ENCODE data around the gene CHRM4. TPM values are rescaled to one million over a fixed set of nuclear protein-coding genes. Genes with fewer than 3 reads are reported as not detected.

CHRM4 gene
- total RNA-seq, 1 donor from 2014 or later: 0.27 TPM

DNA sequence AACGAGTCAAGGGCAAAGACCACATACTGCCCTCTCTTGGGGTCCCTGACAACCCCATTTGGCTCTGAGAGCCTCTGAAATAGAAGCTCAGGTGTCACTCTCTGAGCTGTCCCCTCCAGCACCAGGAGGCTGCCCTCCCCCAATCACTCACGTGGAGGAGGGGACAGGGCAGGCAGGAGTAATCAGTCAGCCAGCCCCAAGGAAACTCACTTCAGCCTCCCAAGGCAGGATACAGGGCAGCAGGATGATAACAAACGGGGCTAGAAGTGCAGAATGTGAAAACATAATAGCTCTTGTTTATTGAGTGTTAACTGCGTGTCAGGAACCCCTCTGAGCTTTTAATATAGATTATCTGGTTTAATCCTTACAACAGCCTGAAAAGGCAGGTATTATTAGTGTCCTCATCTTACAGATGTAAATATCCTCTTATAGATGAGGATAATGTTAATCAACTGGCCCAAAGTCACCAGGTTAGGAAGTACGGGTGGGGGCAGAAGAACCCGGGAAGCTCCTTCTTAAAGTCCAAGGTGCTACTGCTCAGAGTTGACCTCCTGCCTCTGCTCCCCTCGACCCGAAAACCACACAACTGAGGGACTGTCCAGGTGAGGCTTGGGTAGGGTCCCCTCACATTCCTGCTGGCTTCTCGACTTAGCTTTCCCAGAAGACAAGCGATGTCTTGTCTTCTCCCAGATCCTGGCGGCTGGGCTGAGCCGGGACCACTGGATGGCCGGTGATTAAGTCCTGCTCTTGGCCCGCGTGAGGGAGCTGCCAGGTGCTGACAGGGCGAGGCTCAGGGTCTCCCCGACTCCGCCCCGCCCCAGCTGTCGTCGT, 2.7 kb downstream of the CHRM4 start:
- DNase-seq (ENCODE audit: low read depth) (no peak), FAIRE-seq (no peak)
- H3K27ac ChIP-seq (ENCODE audit: low read depth, low read length): no peak overlapping the region
- Mint-ChIP-seq H3K27ac (ENCODE audit: unreplicated experiment) (no peak overlapping the region), H3K4me3 (ENCODE audit: unreplicated experiment) (peak overlapping the region; percentile 34), H3K4me1 (ENCODE audit: low read depth, unreplicated experiment) (no peaks in the 10 kb centered on the region), H3K9me3 (ENCODE audit: unreplicated experiment) (no peaks in the 10 kb centered on the region), H3K27me3 (ENCODE audit: low read depth, unreplicated experiment) (peaks cover 34% of the 10 kb centered on the region), H3K36me3 (ENCODE audit: low read depth, unreplicated experiment) (no peaks in the 10 kb centered on the region)
- peak overlapping the region; percentile 91 for H3K4me2 ChIP-seq (ENCODE audit: low read length)
- TF ChIP-seq, protein P1, sequence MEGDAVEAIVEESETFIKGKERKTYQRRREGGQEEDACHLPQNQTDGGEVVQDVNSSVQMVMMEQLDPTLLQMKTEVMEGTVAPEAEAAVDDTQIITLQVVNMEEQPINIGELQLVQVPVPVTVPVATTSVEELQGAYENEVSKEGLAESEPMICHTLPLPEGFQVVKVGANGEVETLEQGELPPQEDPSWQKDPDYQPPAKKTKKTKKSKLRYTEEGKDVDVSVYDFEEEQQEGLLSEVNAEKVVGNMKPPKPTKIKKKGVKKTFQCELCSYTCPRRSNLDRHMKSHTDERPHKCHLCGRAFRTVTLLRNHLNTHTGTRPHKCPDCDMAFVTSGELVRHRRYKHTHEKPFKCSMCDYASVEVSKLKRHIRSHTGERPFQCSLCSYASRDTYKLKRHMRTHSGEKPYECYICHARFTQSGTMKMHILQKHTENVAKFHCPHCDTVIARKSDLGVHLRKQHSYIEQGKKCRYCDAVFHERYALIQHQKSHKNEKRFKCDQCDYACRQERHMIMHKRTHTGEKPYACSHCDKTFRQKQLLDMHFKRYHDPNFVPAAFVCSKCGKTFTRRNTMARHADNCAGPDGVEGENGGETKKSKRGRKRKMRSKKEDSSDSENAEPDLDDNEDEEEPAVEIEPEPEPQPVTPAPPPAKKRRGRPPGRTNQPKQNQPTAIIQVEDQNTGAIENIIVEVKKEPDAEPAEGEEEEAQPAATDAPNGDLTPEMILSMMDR (IDR thresholded peaks at IDR 0.05; ENCODE audit: insufficient read depth, low read depth, low read length): no peak
- peak; percentile 28 for TF ChIP-seq EZH2 (IDR thresholded peaks at IDR 0.05; ENCODE audit: insufficient read depth, low read length)
- H3K4me3 ChIP-seq (ENCODE audit: insufficient read depth, low read depth, low read length): peak overlapping the region; percentile 57
- H4K20me1 ChIP-seq (ENCODE audit: insufficient read depth, low read length): peaks cover 32% of the 10 kb centered on the region
- peaks cover 27% of the 10 kb centered on the region for H3K27me3 ChIP-seq (ENCODE audit: insufficient read depth, low read length)
- H3K36me3 ChIP-seq (ENCODE audit: insufficient read depth, low read length): no peaks in the 10 kb centered on the region
- peaks cover 16% of the 10 kb centered on the region for H3K4me1 ChIP-seq (ENCODE audit: insufficient read depth, low read length)
- no peaks in the 10 kb centered on the region for H3K9me3 ChIP-seq (ENCODE audit: insufficient read depth, low read depth, low read length)
- peak overlapping the region; percentile 54 for H2AFZ ChIP-seq (ENCODE audit: low read depth, low read length)
- no peaks in the 10 kb centered on the region for H3K79me2 ChIP-seq (ENCODE audit: insufficient read depth, low read length)
- H3K9ac ChIP-seq (ENCODE audit: low read length): no peak overlapping the region

DNA sequence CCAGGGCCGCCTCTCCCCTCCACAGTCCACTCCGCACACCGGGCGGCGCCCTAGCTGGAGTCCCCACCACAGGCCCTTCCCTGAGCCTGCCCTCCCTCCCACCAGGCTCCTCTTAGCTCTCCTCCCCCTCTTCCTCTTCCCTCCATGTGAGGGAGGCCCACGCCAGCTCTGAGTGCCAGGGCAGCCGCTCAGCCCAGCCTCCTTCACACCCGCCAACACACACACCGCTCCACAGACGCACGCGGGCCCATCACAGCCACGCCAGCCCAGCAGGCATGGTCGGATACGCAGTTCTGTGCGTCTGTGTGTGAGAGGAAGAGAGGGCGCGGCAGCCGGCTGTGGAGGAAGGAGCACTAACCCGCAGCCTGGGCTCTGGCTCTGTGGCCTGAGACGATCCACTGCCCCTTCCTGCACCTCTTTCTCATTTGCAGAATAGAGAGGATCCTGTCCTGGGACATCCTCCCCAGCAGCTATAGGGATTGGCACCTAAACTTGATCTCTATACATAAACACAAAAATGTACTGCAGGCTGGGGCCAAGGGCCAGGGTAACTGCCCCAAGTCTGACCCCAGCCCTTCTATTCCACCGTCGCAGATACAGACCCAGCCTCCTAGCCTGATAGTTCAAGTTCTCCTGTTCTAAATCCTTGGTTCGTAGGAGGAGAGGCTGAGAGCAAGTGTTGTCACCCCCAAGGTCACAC, 3.5 kb downstream of the CHRM4 start:
- H3K27ac ChIP-seq (ENCODE audit: low read depth, low read length): no peak overlapping the region
- no peak overlapping the region for H3K9ac ChIP-seq (ENCODE audit: low read length)
- no peak for DNase-seq (ENCODE audit: low read depth)
- Mint-ChIP-seq H3K4me1 (ENCODE audit: low read depth, unreplicated experiment) (no peaks in the 10 kb centered on the region), H3K4me3 (ENCODE audit: unreplicated experiment) (no peak overlapping the region), H3K9me3 (ENCODE audit: unreplicated experiment) (no peaks in the 10 kb centered on the region), H3K27ac (ENCODE audit: unreplicated experiment) (peak overlapping the region; percentile 23), H3K27me3 (ENCODE audit: low read depth, unreplicated experiment) (peaks cover 34% of the 10 kb centered on the region), H3K36me3 (ENCODE audit: low read depth, unreplicated experiment) (no peaks in the 10 kb centered on the region)
- no peak for FAIRE-seq
- H3K4me1 ChIP-seq (ENCODE audit: insufficient read depth, low read length): peaks cover 16% of the 10 kb centered on the region
- H3K4me3 ChIP-seq (ENCODE audit: insufficient read depth, low read depth, low read length): no peak overlapping the region
- H3K79me2 ChIP-seq (ENCODE audit: insufficient read depth, low read length): peaks cover 1% of the 10 kb centered on the region
- no peaks in the 10 kb centered on the region for H3K9me3 ChIP-seq (ENCODE audit: insufficient read depth, low read depth, low read length)
- peaks cover 31% of the 10 kb centered on the region for H4K20me1 ChIP-seq (ENCODE audit: insufficient read depth, low read length)
- no peak overlapping the region for H2AFZ ChIP-seq (ENCODE audit: low read depth, low read length)
- TF ChIP-seq, protein P1 (IDR thresholded peaks at IDR 0.05; ENCODE audit: insufficient read depth, low read depth, low read length): no peak
- no peak for TF ChIP-seq EZH2 (IDR thresholded peaks at IDR 0.05; ENCODE audit: insufficient read depth, low read length)
- H3K27me3 ChIP-seq (ENCODE audit: insufficient read depth, low read length): peaks cover 27% of the 10 kb centered on the region
- no peaks in the 10 kb centered on the region for H3K36me3 ChIP-seq (ENCODE audit: insufficient read depth, low read length)
- no peak overlapping the region for H3K4me2 ChIP-seq (ENCODE audit: low read length)
